Measurements from ENCODE around the gene CYB5R4. TPM values are rescaled to one million over a fixed set of nuclear protein-coding genes. Genes with fewer than 3 reads are reported as not detected.
"Not testable (repeated sequence)": the region's sequence is repeated elsewhere in the genome, so short reads cannot be mapped to it uniquely, and the experiment has no call there.

The CYB5R4 gene
- total RNA-seq, 2 experiments from 2014 or later: 21.9 to 28.2 TPM

GRCh38 chr6:83917001-83917400 is 57.5 kb downstream of the CYB5R4 start:
- Mint-ChIP-seq H3K27me3 (no peaks in the 10 kb centered on the region), H3K27ac (no peak overlapping the region), H3K4me3 (no peak overlapping the region), H3K9me3 (ENCODE audit: low read depth) (no peaks in the 10 kb centered on the region), H3K4me1 (no peaks in the 10 kb centered on the region), H3K36me3 (ENCODE audit: low read depth) (peaks cover 18% of the 10 kb centered on the region)
- ATAC-seq (no peak), DNase-seq (no peak)
- ChIA-PET CTCF (no interaction called here), POLR2A (no interaction called here)
- intact Hi-C loops (cut with DNase I, micrococcal nuclease): no loop called here

- DNase-seq (no peak), ATAC-seq (no peak)
- Mint-ChIP-seq H3K4me1 (no peaks in the 10 kb centered on the region), H3K4me3 (no peak overlapping the region), H3K27ac (no peak overlapping the region), H3K27me3 (no peaks in the 10 kb centered on the region), H3K9me3 (ENCODE audit: low read depth) (no peaks in the 10 kb centered on the region), H3K36me3 (ENCODE audit: low read depth) (peaks cover 33% of the 10 kb centered on the region)
- POLR2A ChIA-PET: no interaction called here
- intact Hi-C loops (cut with DNase I, micrococcal nuclease): no loop called here
- CTCF ChIA-PET: no interaction called here
Measured at GRCh38 chr6:83920017-83920416, 60.5 kb downstream of the CYB5R4 start.

GRCh38 chr6:83921315-83921714 is 61.8 kb downstream of the CYB5R4 start:
- no peaks in the 10 kb centered on the region for H3K9me3 Mint-ChIP-seq (ENCODE audit: low read depth)

GRCh38 chr6:83927470-83927869 is 68.0 kb downstream of the CYB5R4 start:
- no peaks in the 10 kb centered on the region for H3K4me1 Mint-ChIP-seq
- ChIA-PET POLR2A (no interaction called here), CTCF (no interaction called here)
- H3K36me3 Mint-ChIP-seq (ENCODE audit: low read depth): peaks cover 56% of the 10 kb centered on the region
- no peak for DNase-seq
- ATAC-seq: no peak
- H3K27ac Mint-ChIP-seq: no peak overlapping the region
- no peak overlapping the region for H3K4me3 Mint-ChIP-seq
- H3K9me3 Mint-ChIP-seq (ENCODE audit: low read depth): no peaks in the 10 kb centered on the region
- H3K27me3 Mint-ChIP-seq: no peaks in the 10 kb centered on the region
- intact Hi-C loops (cut with DNase I, micrococcal nuclease): no loop called here

More at GRCh38 chr6:83921315-83921714, 61.8 kb downstream of the CYB5R4 start:
- Mint-ChIP-seq H3K27me3 (no peaks in the 10 kb centered on the region), H3K27ac (no peak overlapping the region), H3K36me3 (ENCODE audit: low read depth) (peaks cover 36% of the 10 kb centered on the region), H3K4me1 (no peaks in the 10 kb centered on the region), H3K4me3 (no peak overlapping the region)
- ATAC-seq (no peak), DNase-seq (no peak)
- ChIA-PET POLR2A (interaction anchor here (0.7 kb wide), 1 partner anchor 15 kb away, joined by 3 read pairs; no protein-coding TSS in a partner anchor), CTCF (no interaction called here)
- intact Hi-C loops (cut with DNase I, micrococcal nuclease): no loop called here

- CTCF ChIA-PET: no interaction called here
- Mint-ChIP-seq H3K4me1 (no peaks in the 10 kb centered on the region), H3K9me3 (ENCODE audit: low read depth) (no peaks in the 10 kb centered on the region), H3K27ac (no peak overlapping the region), H3K27me3 (no peaks in the 10 kb centered on the region), H3K4me3 (no peak overlapping the region), H3K36me3 (ENCODE audit: low read depth) (peaks cover 56% of the 10 kb centered on the region)
- no peak for DNase-seq
- intact Hi-C loops (cut with DNase I, micrococcal nuclease): no loop called here
- POLR2A ChIA-PET: no interaction called here
- no peak for ATAC-seq
Measured at GRCh38 chr6:83928286-83928685, 68.8 kb downstream of the CYB5R4 start.

GRCh38 chr6:83946201-83946833 is 86.8 kb downstream of the CYB5R4 start:
- DNase-seq; H3K27ac Mint-ChIP-seq; H3K4me1 Mint-ChIP-seq; H3K4me3 Mint-ChIP-seq; H3K27me3 Mint-ChIP-seq; ATAC-seq; intact Hi-C loops (cut with DNase I, micrococcal nuclease); POLR2A ChIA-PET; CTCF ChIA-PET: not testable (repeated sequence)
- Mint-ChIP-seq H3K9me3 (ENCODE audit: low read depth) (peaks cover 24% of the 10 kb centered on the region), H3K36me3 (ENCODE audit: low read depth) (peaks cover 32% of the 10 kb centered on the region)

- CTCF ChIA-PET; H3K27ac Mint-ChIP-seq; ATAC-seq; H3K4me3 Mint-ChIP-seq; intact Hi-C loops (cut with DNase I, micrococcal nuclease); H3K4me1 Mint-ChIP-seq; DNase-seq; H3K27me3 Mint-ChIP-seq: not testable (repeated sequence)
- peaks cover 24% of the 10 kb centered on the region for H3K9me3 Mint-ChIP-seq (ENCODE audit: low read depth)
- POLR2A ChIA-PET: interaction anchor here (0.6 kb wide), 1 partner anchor 26 kb away, joined by 3 read pairs; no protein-coding TSS in a partner anchor
- H3K36me3 Mint-ChIP-seq (ENCODE audit: low read depth): peaks cover 29% of the 10 kb centered on the region
Measured at GRCh38 chr6:83947983-83948382, 88.5 kb downstream of the CYB5R4 start.

- POLR2A ChIA-PET: no interaction called here
- H3K9me3 Mint-ChIP-seq (ENCODE audit: low read depth): peaks cover 20% of the 10 kb centered on the region
- H3K4me3 Mint-ChIP-seq: no peak overlapping the region
- no peak overlapping the region for H3K27ac Mint-ChIP-seq
- DNase-seq: no peak
- intact Hi-C loops (cut with DNase I, micrococcal nuclease): no loop called here
- ATAC-seq: no peak
- no peaks in the 10 kb centered on the region for H3K27me3 Mint-ChIP-seq
- H3K4me1 Mint-ChIP-seq: no peaks in the 10 kb centered on the region
- peaks cover 27% of the 10 kb centered on the region for H3K36me3 Mint-ChIP-seq (ENCODE audit: low read depth)
- CTCF ChIA-PET: no interaction called here
Measured at GRCh38 chr6:83948851-83949250, 89.4 kb downstream of the CYB5R4 start.

GRCh38 chr6:83951423-83951822 is 91.9 kb downstream of the CYB5R4 start:
- H3K27ac Mint-ChIP-seq; ATAC-seq; CTCF ChIA-PET; H3K9me3 Mint-ChIP-seq (ENCODE audit: low read depth); DNase-seq; POLR2A ChIA-PET; H3K4me1 Mint-ChIP-seq; intact Hi-C loops (cut with DNase I, micrococcal nuclease); H3K27me3 Mint-ChIP-seq; H3K4me3 Mint-ChIP-seq: not testable (repeated sequence)
- peaks cover 38% of the 10 kb centered on the region for H3K36me3 Mint-ChIP-seq (ENCODE audit: low read depth)

GRCh38 chr6:83952830-83953229 is 93.3 kb downstream of the CYB5R4 start:
- H3K27me3 Mint-ChIP-seq: no peaks in the 10 kb centered on the region
- H3K9me3 Mint-ChIP-seq (ENCODE audit: low read depth): no peaks in the 10 kb centered on the region
- ChIA-PET POLR2A (no interaction called here), CTCF (interaction anchor here (0.8 kb wide), 1 partner anchor 263 kb away, joined by 3 read pairs; no protein-coding TSS in a partner anchor)
- intact Hi-C loops (cut with DNase I, micrococcal nuclease): no loop called here
- no peak overlapping the region for H3K27ac Mint-ChIP-seq
- H3K4me1 Mint-ChIP-seq: no peaks in the 10 kb centered on the region
- peaks cover 39% of the 10 kb centered on the region for H3K36me3 Mint-ChIP-seq (ENCODE audit: low read depth)
- no peak overlapping the region for H3K4me3 Mint-ChIP-seq
- ATAC-seq (no peak), DNase-seq (no peak)

- CTCF ChIA-PET: interaction anchor here (1.1 kb wide), 1 partner anchor 28 kb away, joined by 3 read pairs; no protein-coding TSS in a partner anchor
- no peak overlapping the region for H3K27ac Mint-ChIP-seq
- no peak for ATAC-seq
- POLR2A ChIA-PET: no interaction called here
- no peak for DNase-seq
- H3K4me1 Mint-ChIP-seq: no peaks in the 10 kb centered on the region
- intact Hi-C loops (cut with DNase I, micrococcal nuclease): no loop called here
- peaks cover 47% of the 10 kb centered on the region for H3K36me3 Mint-ChIP-seq (ENCODE audit: low read depth)
- no peaks in the 10 kb centered on the region for H3K9me3 Mint-ChIP-seq (ENCODE audit: low read depth)
- H3K4me3 Mint-ChIP-seq: no peak overlapping the region
- no peaks in the 10 kb centered on the region for H3K27me3 Mint-ChIP-seq
Measured at GRCh38 chr6:83954371-83954770, 94.9 kb downstream of the CYB5R4 start.

GRCh38 chr6:83958241-83958685 is 98.8 kb downstream of the CYB5R4 start:
- ATAC-seq (no peak), DNase-seq (no peak)
- intact Hi-C loops (cut with DNase I, micrococcal nuclease): no loop called here
- H3K27ac Mint-ChIP-seq: no peak overlapping the region
- ChIA-PET CTCF (interaction anchor here (0.9 kb wide), 1 partner anchor 88 kb away, joined by 3 read pairs; no protein-coding TSS in a partner anchor), POLR2A (no interaction called here)
- no peaks in the 10 kb centered on the region for H3K9me3 Mint-ChIP-seq (ENCODE audit: low read depth)
- no peaks in the 10 kb centered on the region for H3K4me1 Mint-ChIP-seq
- no peak overlapping the region for H3K4me3 Mint-ChIP-seq
- peaks cover 57% of the 10 kb centered on the region for H3K36me3 Mint-ChIP-seq (ENCODE audit: low read depth)
- no peaks in the 10 kb centered on the region for H3K27me3 Mint-ChIP-seq

Measured in activated CD4-positive, alpha-beta T cell treated with anti-CD3 and anti-CD28 coated beads for 36 hours (primary cell).